DMS79 treated with DMSO at 0.1 percent for 48 hours (cell line): Measurements from ENCODE around the gene MAGI3.
"Not testable (repeated sequence)": the region's sequence is repeated elsewhere in the genome, so short reads cannot be mapped to it uniquely, and the experiment has no call there.

Experiments used
- DNase-seq: peaks from one replicate; lab custom pipeline; 2025; lab: John Stamatoyannopoulos, UW

MAGI3 gene

DNA sequence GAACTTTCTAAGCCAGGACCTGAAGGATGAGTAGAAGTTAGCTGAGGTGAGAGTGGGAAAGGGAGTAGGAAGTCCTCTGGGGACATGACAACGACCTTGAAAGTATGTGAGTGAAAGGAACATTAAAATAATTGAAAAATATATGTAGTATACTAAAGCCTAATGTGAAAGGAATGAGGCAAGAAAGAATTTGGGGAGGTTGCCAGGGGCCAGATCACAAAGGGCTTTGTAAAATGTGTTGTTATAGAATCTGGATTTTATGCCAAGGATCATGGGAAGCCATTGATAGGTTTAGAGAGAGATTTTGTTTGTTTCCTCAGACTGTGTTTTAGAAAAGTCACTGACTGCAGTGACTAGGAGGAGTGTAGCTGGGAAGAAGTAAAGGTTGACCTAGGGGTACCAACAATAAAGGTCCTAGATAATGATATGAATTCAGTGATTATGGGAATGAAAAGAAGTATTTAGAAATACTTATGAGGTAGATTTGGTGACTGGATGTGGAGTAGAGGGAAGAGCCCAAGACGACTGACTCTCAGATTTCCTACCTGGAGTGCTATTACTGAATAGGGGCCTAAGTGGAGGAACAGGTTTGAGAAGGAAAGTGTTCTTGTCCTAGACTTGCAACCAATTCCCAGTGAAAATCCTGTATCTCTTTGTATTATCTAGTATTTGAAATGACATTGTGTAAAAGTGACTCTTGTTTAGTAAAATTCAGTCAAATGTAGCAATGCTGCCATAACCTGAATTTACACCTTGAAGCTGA lies 189.1 kb downstream of the MAGI3 start:
- DNase-seq: peak; percentile 63

DNA sequence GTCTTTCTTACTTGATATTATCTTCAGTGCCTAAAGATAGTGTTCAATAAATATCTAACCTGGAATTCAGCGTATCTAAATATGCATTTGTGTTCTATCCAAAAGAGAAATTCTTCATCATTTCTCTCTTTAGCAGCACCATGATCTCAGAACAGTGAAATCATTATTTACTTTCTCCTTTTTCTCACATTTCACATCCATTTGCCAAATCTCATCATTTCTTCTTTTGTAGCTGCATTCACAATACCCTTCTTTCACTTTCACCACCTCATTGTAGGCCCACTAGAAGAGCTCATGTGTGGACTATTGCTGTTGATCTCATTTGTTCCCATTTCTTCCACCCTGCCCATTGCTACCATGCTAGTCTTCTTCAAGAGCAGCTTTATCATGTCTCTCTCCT lies 191.0 kb downstream of the MAGI3 start:
- DNase-seq: no peak

DNA sequence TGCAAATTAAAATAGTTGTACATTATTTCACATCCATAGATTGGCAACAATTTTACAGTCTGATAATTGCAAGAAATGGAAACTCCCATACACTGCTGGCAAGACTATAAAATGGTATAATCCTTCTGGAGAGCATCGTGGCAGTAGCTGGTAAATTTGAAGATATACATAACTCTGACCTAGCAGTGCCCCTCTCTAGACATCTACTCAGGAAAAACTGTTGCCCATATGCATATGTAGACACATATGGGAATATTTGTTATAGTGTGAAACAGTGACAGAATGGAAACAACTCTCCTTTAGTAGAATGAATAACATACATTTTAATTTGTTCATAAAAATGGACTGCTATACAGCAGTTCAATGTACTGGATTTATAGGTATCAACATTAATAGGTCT lies 191.8 kb downstream of the MAGI3 start:
- no peak for DNase-seq

DNA sequence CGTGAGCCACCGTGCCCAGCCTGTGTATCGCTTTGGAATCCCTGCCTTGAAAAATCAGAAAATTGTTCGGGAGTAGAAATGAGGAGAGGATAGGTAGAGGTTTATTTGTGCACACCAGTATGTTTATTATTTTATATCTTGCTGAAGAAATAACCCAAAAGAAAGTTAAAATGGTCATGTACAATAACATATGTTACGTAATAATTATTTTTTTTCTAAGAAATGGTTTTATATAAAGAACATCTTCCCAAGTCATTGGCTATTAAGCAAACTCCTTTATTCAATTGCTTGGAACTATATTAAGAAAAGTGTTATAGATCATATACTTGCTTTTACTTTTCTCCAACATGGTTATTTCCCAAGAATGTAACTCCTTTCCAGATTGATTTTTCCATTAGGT lies 197.2 kb downstream of the MAGI3 start:
- DNase-seq: no peak

DNA sequence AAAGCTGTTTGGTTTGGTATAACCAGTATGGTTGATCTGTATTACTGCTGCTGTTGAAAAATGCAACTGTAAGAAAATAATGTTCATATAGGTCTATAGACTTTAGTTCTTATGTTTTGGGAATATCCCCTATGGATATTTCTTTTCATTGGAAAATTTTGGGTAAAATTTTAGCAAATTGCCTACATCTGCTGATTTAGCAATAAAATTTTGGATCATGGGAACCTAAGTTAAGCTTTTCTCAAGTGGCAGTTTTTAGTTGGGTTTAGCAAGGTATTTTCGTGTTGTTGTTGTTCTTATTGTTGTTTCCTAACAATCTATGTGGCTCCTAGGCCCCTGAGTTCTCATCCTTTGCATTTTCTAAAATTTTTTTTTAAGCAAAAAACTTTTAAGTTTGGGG lies 201.9 kb downstream of the MAGI3 start:
- DNase-seq: no peak

DNA sequence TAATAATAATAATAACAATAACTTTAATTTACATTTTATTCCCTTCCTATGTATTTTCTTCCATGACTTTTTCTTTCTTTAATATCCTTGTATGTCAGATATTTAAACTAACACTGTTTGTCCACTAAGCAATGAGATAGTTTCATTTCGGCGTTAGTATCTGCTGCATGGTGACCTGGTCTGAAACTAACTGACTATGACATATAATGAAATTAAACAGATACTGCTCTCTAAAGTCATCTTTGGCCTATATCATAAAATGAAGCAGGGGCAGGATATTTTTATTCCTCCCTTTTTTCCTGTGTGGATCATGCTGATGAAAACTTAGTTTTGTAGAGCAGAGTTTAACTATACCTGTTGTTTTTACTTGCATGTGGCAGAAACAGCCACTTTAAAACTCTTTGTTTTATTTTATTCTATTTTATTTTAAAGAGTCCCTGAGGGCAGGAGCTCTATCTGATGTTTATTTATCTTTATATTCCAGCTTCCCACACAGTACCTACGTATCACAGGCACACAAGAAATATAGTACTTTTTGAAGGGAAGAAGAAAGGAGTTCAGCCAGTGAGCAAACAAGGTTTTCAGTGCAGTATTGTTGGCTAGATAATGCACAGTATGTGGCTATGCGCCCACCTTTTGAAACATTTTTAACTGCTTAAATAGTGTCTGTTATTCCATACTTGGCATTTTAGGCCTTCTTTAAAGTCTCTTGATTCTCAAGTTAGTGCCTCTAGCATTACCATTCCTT lies 203.4 kb downstream of the MAGI3 start:
- DNase-seq: no peak

DNA sequence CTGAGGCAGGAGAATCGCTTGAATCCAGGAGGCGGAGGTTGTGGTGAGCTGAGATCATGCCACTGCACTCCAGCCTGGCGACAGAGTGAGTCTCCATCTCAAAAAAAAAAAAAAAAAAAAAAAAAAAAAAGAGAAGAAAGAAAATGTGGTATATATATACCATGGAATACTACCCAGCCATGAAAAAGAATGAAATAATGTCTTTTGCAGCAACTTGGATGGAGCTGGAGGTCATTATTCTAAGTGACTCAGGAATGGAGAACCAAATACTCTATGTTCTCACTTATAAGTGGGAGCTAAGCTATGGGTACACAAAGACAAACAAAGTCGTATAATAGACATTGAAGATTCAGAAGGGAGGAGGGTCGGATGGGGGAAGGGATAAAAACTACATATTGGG lies 214.2 kb downstream of the MAGI3 start:
- DNase-seq: not testable (repeated sequence)

DNA sequence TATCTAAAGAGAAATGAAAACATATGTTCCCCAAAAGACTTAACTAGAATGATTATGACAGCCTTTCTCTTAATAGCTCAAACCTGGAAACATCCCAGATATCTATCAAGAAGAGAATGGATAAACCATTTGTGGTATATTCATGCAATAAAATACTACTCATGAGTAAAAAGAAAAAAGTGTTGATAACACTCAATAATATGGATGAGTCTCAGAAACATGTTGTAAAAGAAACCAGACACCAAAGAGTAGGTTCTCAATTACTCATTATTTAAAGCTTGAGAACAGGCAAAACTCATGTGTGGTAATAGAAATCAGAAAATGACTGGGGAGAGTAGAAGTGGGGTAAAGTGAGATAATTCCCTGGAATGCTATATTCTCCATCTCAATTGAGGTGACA lies 214.8 kb downstream of the MAGI3 start:
- no peak for DNase-seq

DNA sequence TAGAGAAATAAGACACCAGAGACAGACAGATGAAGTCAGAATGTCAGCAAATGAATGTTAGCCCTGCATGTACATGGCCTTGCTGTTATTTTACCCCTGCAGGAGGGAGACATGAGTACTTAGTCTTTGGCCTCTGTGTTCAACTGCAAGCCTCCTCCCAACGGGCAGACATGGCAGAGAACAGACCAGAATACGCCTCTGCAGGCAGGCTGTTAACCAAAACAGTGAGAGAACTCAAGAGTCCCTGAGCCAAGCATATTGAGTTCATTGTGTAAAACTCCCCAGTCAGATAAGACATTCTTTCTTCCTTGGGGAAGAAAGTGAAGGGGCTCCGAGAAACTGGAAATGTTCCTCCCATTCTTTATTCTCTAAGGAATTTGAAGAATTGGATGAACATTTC lies 218.1 kb downstream of the MAGI3 start:
- DNase-seq: no peak

DNA sequence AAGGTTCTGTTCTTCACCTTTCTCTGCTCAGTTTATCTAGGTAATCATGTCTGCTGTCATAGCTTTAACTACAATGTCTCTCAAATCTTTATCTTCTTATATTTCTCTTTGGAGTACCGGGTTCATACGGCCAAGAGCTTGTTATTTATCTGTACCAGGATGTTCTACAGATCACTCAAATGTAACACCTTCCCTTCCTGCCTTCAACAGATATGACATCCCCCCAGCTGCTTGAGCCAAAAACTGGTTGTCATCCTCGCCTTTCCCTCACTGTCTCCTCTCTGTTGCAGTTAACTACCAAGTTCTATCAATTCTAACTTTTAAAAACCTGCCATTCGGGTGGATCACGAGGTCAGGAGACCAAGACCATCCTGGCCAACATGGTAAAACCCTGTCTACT lies 220.1 kb downstream of the MAGI3 start:
- no peak for DNase-seq

DNA sequence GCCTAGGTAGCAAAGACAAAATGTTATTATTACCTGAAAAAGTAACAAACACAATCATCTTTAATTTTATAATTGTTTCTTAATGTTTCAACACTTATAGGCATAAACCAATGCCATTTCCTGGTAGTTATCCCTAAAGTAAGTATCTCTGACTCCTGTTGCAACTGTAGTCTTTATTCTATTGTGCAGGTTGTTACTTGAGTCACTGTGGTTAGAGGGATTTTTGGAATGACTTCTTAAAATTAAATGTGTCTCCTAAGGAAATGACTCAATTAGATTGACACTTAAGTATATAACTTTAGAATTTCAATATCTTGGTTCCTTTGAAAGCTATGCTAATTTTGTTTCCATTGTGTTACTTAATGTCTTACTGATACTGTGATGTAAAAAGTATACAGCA lies 225.1 kb downstream of the MAGI3 start:
- DNase-seq: no peak

DNA sequence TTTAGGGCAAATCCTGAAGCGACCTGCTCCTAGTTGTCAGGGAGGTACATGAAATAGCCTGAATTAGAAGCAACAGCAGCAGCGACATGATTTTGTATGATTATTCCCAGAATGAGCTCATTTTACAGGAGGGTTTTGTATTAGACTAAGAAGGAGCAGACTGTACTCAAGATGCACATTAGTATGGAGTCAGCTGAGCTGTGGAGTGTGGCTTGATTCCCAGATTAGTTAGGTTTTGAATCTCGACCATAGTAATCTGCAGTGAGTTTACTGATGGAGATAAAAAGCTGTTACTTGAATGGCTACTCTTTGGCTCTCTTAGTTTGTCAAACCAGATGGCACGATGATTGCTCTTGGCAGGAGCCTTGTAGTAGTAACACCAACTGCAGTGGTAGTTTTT lies 225.8 kb downstream of the MAGI3 start:
- DNase-seq: no peak

DNA sequence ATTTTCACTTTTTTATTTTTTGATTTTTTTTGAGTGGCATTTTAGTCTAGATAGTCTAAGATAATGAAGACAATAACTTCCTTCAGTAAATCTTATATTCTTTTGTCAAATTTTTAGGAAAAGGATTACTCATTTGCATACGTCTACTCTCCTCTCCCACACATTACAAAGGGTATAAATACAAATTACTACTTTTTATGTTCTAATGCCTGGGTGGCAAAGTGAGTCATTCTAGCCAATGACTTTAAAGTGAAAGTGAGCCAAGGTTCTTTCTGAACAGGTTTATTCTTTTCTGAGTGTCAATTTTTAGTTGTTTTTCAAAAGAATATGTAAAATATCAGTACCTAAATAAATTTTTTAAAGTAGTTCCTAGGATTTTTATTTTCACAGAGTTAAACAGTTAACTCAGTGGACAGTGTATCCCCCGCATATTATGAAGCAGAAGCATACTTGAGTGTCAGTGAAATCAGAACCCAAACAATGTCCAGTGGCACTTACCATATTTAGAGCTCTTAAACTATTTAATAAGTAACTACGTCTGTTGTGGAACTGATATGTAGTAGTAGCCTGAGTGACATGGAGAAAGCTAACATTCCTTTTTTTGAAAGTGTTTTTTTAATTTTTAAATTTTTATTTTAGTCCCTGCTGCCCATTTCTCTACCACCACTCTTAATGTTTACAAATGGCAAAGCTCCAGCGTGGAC lies 227.3 kb downstream of the MAGI3 start:
- no peak for DNase-seq

DNA sequence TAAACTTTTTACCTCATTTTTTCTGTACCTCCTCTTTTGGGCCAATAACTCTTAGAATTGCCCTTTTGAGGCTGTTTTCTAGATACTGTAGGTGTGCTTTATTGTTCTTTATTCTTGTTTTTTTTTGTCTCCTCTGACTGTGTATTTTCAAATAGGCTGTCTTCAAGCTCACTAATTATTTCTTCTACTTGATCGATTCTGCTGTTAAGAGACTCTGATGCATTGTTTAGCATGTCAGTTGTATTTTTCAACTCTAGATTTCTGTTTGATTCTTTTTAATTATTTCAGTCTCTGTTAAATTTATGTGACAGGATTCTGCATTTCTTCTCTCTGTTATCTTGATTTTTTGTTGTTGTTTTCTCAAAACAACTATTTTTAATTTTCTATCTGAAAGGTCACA lies 238.7 kb downstream of the MAGI3 start:
- DNase-seq: no peak

DNA sequence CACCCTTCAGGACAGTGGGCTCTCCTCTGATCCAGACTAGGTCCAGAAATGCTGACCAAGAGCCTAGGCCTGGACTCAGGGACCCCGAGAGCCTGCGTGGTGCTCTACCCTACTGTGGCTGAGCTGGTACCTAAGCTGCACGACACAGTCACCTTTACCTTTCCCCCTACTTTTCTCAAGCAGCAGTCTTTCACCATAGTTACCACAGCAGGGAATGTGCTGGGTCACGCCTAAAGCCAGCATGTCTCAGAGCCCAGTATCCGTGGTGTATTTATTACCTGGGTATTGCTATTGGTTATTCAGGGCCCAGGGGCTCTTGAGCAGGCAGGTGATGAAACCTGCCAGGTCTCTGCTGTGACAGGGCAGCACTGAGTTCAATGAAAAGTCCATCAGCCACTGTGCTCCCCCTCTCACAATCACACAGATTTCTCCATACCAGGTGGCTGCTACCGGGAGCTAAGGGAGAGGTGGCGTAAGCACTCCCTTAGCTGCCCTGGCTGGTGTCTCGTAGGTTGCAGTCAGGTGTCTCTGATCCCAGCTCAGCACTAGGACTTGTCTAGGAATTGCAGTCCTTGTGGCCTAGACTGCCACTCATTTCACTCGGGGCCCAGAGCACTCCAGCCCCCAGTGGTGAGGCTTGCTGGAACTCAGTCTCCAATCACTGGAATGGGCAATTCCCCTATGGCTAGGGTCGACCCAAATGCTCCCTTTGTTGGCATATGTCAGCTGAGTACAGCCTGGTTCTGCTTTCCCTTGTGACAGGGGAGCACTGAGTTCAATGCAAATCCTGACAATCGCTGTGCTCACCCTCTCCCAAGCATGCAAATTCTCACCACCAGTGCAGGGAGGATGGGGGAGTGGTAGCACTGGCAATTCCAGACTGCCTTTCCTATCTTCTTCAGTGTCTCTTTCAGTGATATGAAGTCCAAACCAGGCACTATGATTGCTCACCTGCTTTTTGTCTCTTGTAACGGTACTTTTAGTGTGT lies 240.3 kb downstream of the MAGI3 start:
- no peak for DNase-seq

DNA sequence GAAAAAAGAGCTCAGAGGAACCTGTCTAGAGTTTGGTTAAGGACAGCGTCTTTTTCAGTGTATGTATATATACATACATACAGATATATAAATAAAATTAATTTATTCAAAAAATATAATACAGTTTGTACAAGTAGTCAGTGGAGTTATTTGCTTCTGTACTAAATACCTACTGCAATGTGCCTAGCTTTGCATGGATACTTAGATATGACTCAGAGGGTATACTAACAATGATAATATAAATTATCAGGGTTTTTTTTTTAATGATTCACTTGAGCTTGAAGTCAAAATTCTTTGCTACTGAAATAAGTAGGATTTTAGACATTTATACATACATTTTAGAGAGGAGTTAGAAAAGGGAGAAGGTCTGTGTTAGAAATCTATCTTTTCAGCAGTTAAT lies 251.1 kb downstream of the MAGI3 start:
- no peak for DNase-seq

DNA sequence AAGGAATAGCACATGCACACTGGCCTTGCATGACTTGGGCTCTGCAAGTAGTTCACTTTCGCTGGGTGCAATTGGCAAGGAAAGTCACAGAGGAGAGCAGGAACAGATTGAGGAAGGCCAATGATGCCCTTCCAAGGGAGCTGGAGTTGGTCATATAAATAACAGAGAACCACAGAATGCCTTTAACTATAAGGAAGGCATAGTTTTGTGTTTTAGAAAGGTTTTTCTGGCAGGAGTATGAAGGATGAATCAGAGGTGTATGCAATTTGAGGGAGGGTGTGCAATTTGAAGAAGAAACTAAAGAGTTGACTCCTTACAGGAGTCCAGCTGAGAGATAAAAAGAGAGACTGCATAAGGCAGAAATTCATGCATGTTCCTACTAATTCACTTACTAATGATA lies 256.8 kb downstream of the MAGI3 start:
- no peak for DNase-seq

DNA sequence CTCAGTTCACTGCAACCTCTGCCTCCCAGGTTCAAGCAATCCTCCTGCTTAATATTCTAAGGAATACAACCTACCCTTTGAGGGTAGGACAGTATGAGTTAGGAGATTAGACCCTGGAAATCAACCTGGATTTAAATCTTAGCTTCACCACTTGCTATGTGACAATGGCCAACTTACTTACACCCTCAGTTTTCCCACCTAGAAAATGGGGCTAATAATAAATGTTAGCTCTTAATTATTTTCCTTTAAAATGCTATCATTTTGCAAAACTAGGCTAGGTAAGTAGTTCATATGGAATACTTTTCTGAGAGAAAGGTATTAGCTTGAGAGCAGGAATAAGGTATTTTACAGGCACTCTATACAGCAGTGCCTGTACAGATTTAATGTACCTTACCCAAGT lies 258.2 kb downstream of the MAGI3 start:
- no peak for DNase-seq

DNA sequence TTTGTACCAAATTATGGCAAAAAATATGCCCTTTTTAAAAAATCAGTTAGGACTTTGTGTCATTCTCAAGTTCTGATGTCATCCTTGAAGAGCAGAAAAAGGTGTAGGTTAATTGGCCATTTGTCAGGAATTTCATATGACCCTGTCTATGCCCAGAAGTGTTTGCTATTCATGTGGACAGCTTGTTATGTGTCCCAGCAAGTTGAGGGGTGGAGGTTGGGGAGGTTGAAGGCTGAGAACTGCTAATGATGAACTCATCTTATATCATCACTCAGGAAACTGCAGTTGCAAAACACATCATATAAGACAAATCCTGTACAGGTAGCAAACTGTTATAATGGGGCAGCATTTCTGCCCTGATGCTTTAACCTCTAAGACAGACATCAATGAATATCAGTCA lies 262.5 kb downstream of the MAGI3 start:
- no peak for DNase-seq

DNA sequence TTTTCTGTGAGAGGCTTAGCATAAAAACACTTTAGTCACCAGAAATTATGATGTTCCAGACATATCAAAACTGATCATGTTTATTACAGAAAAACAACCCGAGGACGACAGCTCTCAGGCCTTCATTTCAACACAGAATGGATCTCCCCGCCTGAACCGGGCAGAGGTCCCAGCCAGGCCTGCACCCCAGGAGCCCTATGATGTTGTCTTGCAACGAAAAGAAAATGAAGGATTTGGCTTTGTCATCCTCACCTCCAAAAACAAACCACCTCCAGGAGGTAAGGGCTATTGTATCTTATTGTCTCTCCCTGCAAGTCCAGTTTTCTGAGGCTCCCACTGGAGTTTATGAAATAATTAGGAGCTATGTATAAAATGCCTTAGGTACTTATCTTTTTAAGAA lies 263.4 kb downstream of the MAGI3 start:
- no peak for DNase-seq

DNA sequence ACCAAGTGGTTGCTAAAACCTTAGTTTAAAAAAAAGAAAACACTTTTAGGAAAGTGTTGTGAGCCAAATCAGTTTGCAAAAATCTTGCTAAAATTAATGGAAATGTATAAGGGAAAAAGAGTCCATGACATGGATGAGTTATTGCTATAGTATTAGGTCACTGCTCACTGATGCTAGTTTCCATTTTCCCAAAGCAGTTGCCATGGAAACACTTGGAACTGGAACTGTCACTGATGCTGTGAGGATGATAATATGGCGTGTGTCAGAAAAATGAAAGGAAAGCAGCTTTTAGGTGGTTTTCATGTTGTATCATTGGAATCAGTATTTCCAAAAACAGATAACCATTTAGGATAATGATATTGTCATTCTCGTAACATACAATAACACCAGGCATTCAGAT lies 264.6 kb downstream of the MAGI3 start:
- DNase-seq: no peak

DNA sequence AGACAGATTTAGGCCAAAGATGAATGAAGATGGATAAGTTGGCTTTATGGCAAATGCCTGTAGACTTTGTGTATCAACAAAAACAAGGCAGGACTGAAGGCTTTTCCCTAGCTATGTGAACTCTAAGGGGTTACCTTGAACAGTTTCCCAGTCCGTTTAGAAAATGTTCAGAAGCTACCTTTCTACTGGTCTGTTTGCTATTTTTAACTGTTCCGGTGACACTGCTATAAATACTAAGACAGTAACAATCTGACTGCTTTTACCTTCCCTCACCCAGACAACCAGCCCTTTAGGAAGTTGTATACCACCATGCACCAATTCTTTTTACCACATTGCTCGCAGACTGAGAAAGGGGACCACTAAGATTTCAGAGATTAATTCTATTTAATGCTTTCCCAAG lies 266.8 kb downstream of the MAGI3 start:
- no peak for DNase-seq
